ENCODE measurements around the gene AOPEP.

DNA sequence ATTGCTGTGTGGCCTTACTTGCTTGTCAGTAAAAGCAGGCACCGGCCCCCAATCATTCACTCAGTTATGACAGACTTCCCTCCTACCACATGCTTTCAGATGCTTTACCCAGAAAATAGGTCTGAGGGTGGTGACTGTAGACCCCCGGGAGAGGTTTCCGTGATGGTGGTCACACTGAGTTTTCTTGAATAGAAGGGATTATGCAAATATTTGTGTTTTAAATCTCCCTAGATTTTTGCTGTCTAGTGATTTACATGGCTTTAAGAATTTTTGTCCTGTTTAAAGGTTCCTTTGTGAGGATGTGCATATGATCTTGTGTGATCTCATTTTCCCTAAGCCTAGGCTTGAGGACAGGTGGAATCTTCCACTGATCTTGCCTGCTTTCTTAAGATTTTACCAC is 309.3 kb downstream of the AOPEP start:
- TF ChIP-seq, protein P1, sequence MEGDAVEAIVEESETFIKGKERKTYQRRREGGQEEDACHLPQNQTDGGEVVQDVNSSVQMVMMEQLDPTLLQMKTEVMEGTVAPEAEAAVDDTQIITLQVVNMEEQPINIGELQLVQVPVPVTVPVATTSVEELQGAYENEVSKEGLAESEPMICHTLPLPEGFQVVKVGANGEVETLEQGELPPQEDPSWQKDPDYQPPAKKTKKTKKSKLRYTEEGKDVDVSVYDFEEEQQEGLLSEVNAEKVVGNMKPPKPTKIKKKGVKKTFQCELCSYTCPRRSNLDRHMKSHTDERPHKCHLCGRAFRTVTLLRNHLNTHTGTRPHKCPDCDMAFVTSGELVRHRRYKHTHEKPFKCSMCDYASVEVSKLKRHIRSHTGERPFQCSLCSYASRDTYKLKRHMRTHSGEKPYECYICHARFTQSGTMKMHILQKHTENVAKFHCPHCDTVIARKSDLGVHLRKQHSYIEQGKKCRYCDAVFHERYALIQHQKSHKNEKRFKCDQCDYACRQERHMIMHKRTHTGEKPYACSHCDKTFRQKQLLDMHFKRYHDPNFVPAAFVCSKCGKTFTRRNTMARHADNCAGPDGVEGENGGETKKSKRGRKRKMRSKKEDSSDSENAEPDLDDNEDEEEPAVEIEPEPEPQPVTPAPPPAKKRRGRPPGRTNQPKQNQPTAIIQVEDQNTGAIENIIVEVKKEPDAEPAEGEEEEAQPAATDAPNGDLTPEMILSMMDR (IDR thresholded peaks at IDR 0.05): no peak
- TF ChIP-seq POLR2A (IDR thresholded peaks at IDR 0.05): no peak

Measured in heart left ventricle (tissue), 13 donors.